OCI-LY7 (cell line): Measurements from ENCODE around the gene SEMA3D. TPM values are rescaled to one million over a fixed set of nuclear protein-coding genes. Genes with fewer than 3 reads are reported as not detected.

Experiments
- BruUV-seq: library from RNA; stranded (reverse); fragments of 400-500 nt; replicated peaks from 2 replicates; lab custom pipeline; 2021; lab: Mats Ljungman, UMichigan
- CTCF ChIA-PET: fragments of 300-600 bp; sonication (Branson Sonifier 250); formaldehyde crosslinking; loops from one replicate; lab custom pipeline; 2022; ENCODE audit warnings: antibody characterized with exemption; ENCODE audit not compliant: unreplicated experiment; lab: Charles Lee
- POLR2A ChIA-PET: fragments of 300-600 bp; sonication (Branson Sonifier 250); formaldehyde crosslinking; loops from one replicate; lab custom pipeline; 2022; ENCODE audit warnings: antibody characterized with exemption; lab: Charles Lee
- DNase-seq: peaks from one replicate; pipeline ENCODE4 v3.0.0-alpha.2; 2015; ENCODE audit warnings: low spot score
- H2AFZ ChIP-seq: fragments of 200-600 bp; sonication (generic), shearing (Covaris generic); 2 replicates; pipeline ENCODE4 v1.6.1; 2014; ENCODE audit warnings: mild to moderate bottlenecking, antibody characterized with exemption, low read length, moderate library complexity
- H3K27ac ChIP-seq: fragments of 200-600 bp; sonication (generic); 2 replicates; pipeline ENCODE4 v1.5.1; 2014; ENCODE audit warnings: mixed run types, low read depth, mild to moderate bottlenecking, moderate library complexity, low read length, inconsistent platforms; ENCODE audit not compliant: poor library complexity, severe bottlenecking
- H3K36me3 ChIP-seq: fragments of 200-600 bp; sonication (generic); 2 replicates; pipeline ENCODE4 v1.6.1; 2014; ENCODE audit warnings: mild to moderate bottlenecking, antibody characterized with exemption, low read length, moderate library complexity, mixed read lengths; ENCODE audit not compliant: insufficient read depth
- H3K4me1 ChIP-seq: fragments of 200-600 bp; sonication (generic); 2 replicates; pipeline ENCODE4 v1.5.1; 2014; ENCODE audit warnings: mild to moderate bottlenecking, low read length; ENCODE audit not compliant: insufficient read depth, poor library complexity, severe bottlenecking
- H3K4me2 ChIP-seq: fragments of 200-600 bp; sonication (generic); 2 replicates; pipeline ENCODE4 v1.6.1; 2014; ENCODE audit warnings: mild to moderate bottlenecking, low read length
- H3K4me3 ChIP-seq: fragments of 200-600 bp; sonication (generic); 2 replicates; pipeline ENCODE4 v1.5.1; 2014; ENCODE audit warnings: mild to moderate bottlenecking, low read depth, low read length; ENCODE audit not compliant: poor library complexity, severe bottlenecking
- H3K79me2 ChIP-seq: fragments of 200-600 bp; sonication (generic); 2 replicates; pipeline ENCODE4 v1.6.1; 2016; ENCODE audit warnings: low read depth, mild to moderate bottlenecking, low read length, moderate library complexity, mixed read lengths; ENCODE audit not compliant: insufficient read depth
- H3K9me2 ChIP-seq: fragments of 200-600 bp; sonication (generic); 2 replicates; pipeline ENCODE4 v1.6.1; 2016; ENCODE audit warnings: mild to moderate bottlenecking, low read length, mixed read lengths; ENCODE audit not compliant: insufficient read depth
- H3K9me3 ChIP-seq: fragments of 200-600 bp; sonication (generic); 2 replicates; pipeline ENCODE4 v1.6.1; 2014; ENCODE audit warnings: mild to moderate bottlenecking, mixed run types, low read length, mixed read lengths
- H4K20me1 ChIP-seq: fragments of 200-600 bp; sonication (generic); 2 replicates; pipeline ENCODE4 v1.6.1; 2014; ENCODE audit warnings: mild to moderate bottlenecking, antibody characterized with exemption, low read length, moderate library complexity, mixed read lengths; ENCODE audit not compliant: insufficient read depth
- EZH2phosphoT487 ChIP-seq: fragments of 200-600 bp; sonication (generic); IDR thresholded peaks from 2 replicates; pipeline ENCODE4 v1.6.1; 2018; ENCODE audit warnings: low read depth, borderline replicate concordance, mild to moderate bottlenecking, mixed run types, antibody characterized with exemption, low read length, moderate library complexity, mixed read lengths
- intact Hi-C: fragments of 100-400 bp; cut with micrococcal nuclease; formaldehyde crosslinking; loops from one replicate; pipeline ENCODE4 v1.10.0; 2022; ENCODE audit not compliant: unreplicated experiment
- total RNA-seq, 2 experiments: library from RNA; depleted of rRNA in 1 of 2; stranded (reverse); fragments of >200 nt in 1 of 2; shearing (Covaris generic) in 1 of 2; gene quantifications; 2 replicates each; pipeline ENCODE4 v1.2.3, GENCODE V29; 2014 to 2022
- TF ChIP-seq, protein P1 (sequence below): fragments of 200-600 bp; sonication (generic); conservative IDR thresholded peaks from 2 replicates; pipeline ENCODE4 v1.5.1; 2014; ENCODE audit warnings: mild to moderate bottlenecking, antibody characterized with exemption, low read length, moderate library complexity, mixed read lengths

The SEMA3D gene
- total RNA-seq, 2 experiments from 2014 or later: not detected

GRCh38 chr7:85006754-85007153, 180.1 kb downstream of the SEMA3D start:
- POLR2A ChIA-PET: no interaction called here
- intact Hi-C loops: no loop called here

DNA sequence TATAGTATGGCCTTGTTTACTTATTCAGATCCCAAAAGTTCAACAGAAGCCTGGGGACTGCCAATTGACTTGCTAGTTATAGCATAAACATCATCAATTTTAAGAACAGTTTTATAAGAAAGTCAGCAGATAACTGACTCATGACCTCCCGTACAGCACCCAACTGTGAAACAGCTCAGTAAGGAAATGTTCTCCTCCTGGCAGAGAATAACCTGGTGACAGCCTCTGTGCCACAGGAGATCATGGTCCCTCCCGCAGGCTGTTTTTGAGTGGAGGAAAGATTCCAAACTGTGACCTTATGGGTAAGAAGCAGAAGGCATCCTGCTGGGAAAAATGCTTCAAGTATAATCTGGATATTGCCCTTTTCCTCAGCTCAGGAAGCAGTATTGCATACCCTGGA, 182.5 kb downstream of the SEMA3D start:
- Histone ChIP-seq H3K79me2 (no peaks in the 10 kb centered on the region), H3K4me1 (no peaks in the 10 kb centered on the region), H3K4me3 (no peak overlapping the region), H3K9me3 (no peaks in the 10 kb centered on the region), H3K4me2 (no peak overlapping the region), H2AFZ (no peak overlapping the region), H3K36me3 (no peaks in the 10 kb centered on the region), H3K9me2 (no peaks in the 10 kb centered on the region), H3K27ac (no peak overlapping the region), H4K20me1 (no peaks in the 10 kb centered on the region)
- DNase-seq: no peak
- no peak for TF ChIP-seq EZH2phosphoT487
- TF ChIP-seq, protein P1, sequence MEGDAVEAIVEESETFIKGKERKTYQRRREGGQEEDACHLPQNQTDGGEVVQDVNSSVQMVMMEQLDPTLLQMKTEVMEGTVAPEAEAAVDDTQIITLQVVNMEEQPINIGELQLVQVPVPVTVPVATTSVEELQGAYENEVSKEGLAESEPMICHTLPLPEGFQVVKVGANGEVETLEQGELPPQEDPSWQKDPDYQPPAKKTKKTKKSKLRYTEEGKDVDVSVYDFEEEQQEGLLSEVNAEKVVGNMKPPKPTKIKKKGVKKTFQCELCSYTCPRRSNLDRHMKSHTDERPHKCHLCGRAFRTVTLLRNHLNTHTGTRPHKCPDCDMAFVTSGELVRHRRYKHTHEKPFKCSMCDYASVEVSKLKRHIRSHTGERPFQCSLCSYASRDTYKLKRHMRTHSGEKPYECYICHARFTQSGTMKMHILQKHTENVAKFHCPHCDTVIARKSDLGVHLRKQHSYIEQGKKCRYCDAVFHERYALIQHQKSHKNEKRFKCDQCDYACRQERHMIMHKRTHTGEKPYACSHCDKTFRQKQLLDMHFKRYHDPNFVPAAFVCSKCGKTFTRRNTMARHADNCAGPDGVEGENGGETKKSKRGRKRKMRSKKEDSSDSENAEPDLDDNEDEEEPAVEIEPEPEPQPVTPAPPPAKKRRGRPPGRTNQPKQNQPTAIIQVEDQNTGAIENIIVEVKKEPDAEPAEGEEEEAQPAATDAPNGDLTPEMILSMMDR: no peak
- ChIA-PET POLR2A (no interaction called here), CTCF (no interaction called here)
- no TSS peak for BruUV-seq
- intact Hi-C loops: no loop called here

More at GRCh38 chr7:85006754-85007153, 180.1 kb downstream of the SEMA3D start:
- Histone ChIP-seq H3K4me1 (no peaks in the 10 kb centered on the region), H3K4me2 (no peak overlapping the region), H3K79me2 (no peaks in the 10 kb centered on the region), H3K36me3 (no peaks in the 10 kb centered on the region), H4K20me1 (no peaks in the 10 kb centered on the region), H2AFZ (no peak overlapping the region), H3K4me3 (no peak overlapping the region), H3K9me3 (no peaks in the 10 kb centered on the region), H3K27ac (no peak overlapping the region), H3K9me2 (no peaks in the 10 kb centered on the region)
- no peak for DNase-seq
- CTCF ChIA-PET: no interaction called here
- no TSS peak for BruUV-seq
- TF ChIP-seq, protein P1: no peak
- TF ChIP-seq EZH2phosphoT487: no peak

GRCh38 chr7:85001495-85002345, 185.1 kb downstream of the SEMA3D start:
- Histone ChIP-seq H3K9me3 (no peaks in the 10 kb centered on the region), H2AFZ (no peak overlapping the region), H3K4me1 (no peaks in the 10 kb centered on the region), H3K36me3 (no peaks in the 10 kb centered on the region), H3K9me2 (no peaks in the 10 kb centered on the region), H3K79me2 (no peaks in the 10 kb centered on the region), H3K4me2 (no peak overlapping the region), H3K27ac (no peak overlapping the region), H4K20me1 (no peaks in the 10 kb centered on the region), H3K4me3 (no peak overlapping the region)
- TF ChIP-seq, protein P1: no peak
- no peak for TF ChIP-seq EZH2phosphoT487
- CTCF ChIA-PET: no interaction called here
- intact Hi-C loops: no loop called here
- BruUV-seq: no TSS peak
- no peak for DNase-seq
- POLR2A ChIA-PET: interaction anchor here (0.6 kb wide), 1 partner anchor 58 kb away, joined by 3 read pairs; no protein-coding TSS in a partner anchor
